Neural progenitor cell (in vitro differentiated cells): ENCODE measurements around the gene STK25. TPM values are rescaled to one million over a fixed set of nuclear protein-coding genes. Genes with fewer than 3 reads are reported as not detected.
"Not testable (repeated sequence)": the region's sequence is repeated elsewhere in the genome, so short reads cannot be mapped to it uniquely, and the experiment has no call there.

Experiments used
- DNase-seq: peaks from one replicate; pipeline ENCODE4 v3.0.0-alpha.2; 2016; ENCODE audit warnings: low spot score
- H2AFZ ChIP-seq: fragments of 200-600 bp; sonication (generic); replicated peaks from 2 replicates; pipeline ENCODE4 v1.6.1; 2016; ENCODE audit warnings: antibody characterized with exemption
- H3F3A ChIP-seq: fragments of 200-600 bp; sonication (generic); 2 replicates; pipeline ENCODE4 v1.6.1; 2016; ENCODE audit warnings: antibody characterized with exemption, low read depth
- H3K27ac ChIP-seq: fragments of 200-600 bp; sonication (generic); 2 replicates; pipeline ENCODE4 v1.5.1; 2016; ENCODE audit warnings: mild to moderate bottlenecking
- H3K27me3 ChIP-seq: fragments of 200-600 bp; sonication (generic); 2 replicates; pipeline ENCODE4 v1.6.1; 2016; ENCODE audit warnings: mild to moderate bottlenecking, moderate library complexity
- H3K36me3 ChIP-seq: fragments of 200-600 bp; sonication (generic); 2 replicates; pipeline ENCODE4 v1.5.1; 2016
- H3K4me1 ChIP-seq: fragments of 200-600 bp; sonication (generic); 2 replicates; pipeline ENCODE4 v1.6.1; 2016; ENCODE audit warnings: mixed run types
- H3K4me2 ChIP-seq: fragments of 200-600 bp; sonication (generic); 2 replicates; pipeline ENCODE4 v1.6.1; 2016
- H3K4me3 ChIP-seq: fragments of 200-600 bp; sonication (generic); 2 replicates; pipeline ENCODE4 v1.5.1; 2016
- H3K79me2 ChIP-seq: fragments of 200-600 bp; sonication (generic); 2 replicates; pipeline ENCODE4 v1.6.1; 2016; ENCODE audit warnings: low read depth
- H3K9ac ChIP-seq: fragments of 200-600 bp; sonication (generic); 2 replicates; pipeline ENCODE4 v1.6.1; 2016
- H3K9me3 ChIP-seq: fragments of 200-600 bp; sonication (generic); 2 replicates; pipeline ENCODE4 v1.5.1; 2016; ENCODE audit warnings: low read depth
- H4K20me1 ChIP-seq: fragments of 200-600 bp; sonication (generic); 2 replicates; pipeline ENCODE4 v1.6.1; 2016; ENCODE audit warnings: low read depth
- H3K27ac Mint-ChIP-seq: 3 replicates; pipeline ENCODE4 v1.8.0; 2021; ENCODE audit warnings: mixed read lengths
- H3K27me3 Mint-ChIP-seq: 2 replicates; pipeline ENCODE4 v1.8.0; 2022; ENCODE audit warnings: low read depth, mild to moderate bottlenecking, inconsistent platforms, moderate library complexity, mixed read lengths; ENCODE audit not compliant: insufficient read depth
- H3K36me3 Mint-ChIP-seq: 3 replicates; pipeline ENCODE4 v1.8.0; 2021; ENCODE audit warnings: mixed read lengths
- H3K4me1 Mint-ChIP-seq: 3 replicates; pipeline ENCODE4 v1.8.0; 2021; ENCODE audit warnings: mixed read lengths
- H3K4me3 Mint-ChIP-seq: 3 replicates; pipeline ENCODE4 v1.8.0; 2021; ENCODE audit warnings: mild to moderate bottlenecking, moderate library complexity, mixed read lengths
- H3K9me3 Mint-ChIP-seq: 3 replicates; pipeline ENCODE4 v1.8.0; 2020; ENCODE audit warnings: mixed read lengths
- CTCF ChIP-seq: fragments of 200-600 bp; sonication (generic); IDR thresholded peaks from 2 replicates; pipeline ENCODE4 v1.5.1; 2017; ENCODE audit warnings: antibody characterized with exemption, mild to moderate bottlenecking
- EZH2 ChIP-seq: fragments of 200-600 bp; sonication (generic); IDR thresholded peaks from 2 replicates; pipeline ENCODE4 v1.6.1; 2017; ENCODE audit warnings: antibody characterized with exemption, mild to moderate bottlenecking, moderate library complexity
- EZH2phosphoT487 ChIP-seq: fragments of 200-600 bp; sonication (generic); IDR thresholded peaks from 2 replicates; pipeline ENCODE4 v1.6.1; 2017; ENCODE audit warnings: antibody characterized with exemption
- total RNA-seq: library from RNA; depleted of rRNA; stranded (reverse); fragments of >200 nt; gene quantifications from 2 replicates; pipeline ENCODE4 v1.2.3, GENCODE V29; 2015; ENCODE audit warnings: low replicate concordance

The STK25 gene
- total RNA-seq, 1 donor from 2014 or later = 164 TPM

- TF ChIP-seq EZH2 = no peak
- H3K27me3 ChIP-seq = no peaks in the 10 kb centered on the region
- peak overlapping the region; percentile 60 for H3K27ac Mint-ChIP-seq
- no peak for DNase-seq
- no peaks in the 10 kb centered on the region for H3K9me3 ChIP-seq
- no peak overlapping the region for H3K4me2 ChIP-seq
- H3K9ac ChIP-seq = no peak overlapping the region
- no peak overlapping the region for H2AFZ ChIP-seq
- no peaks in the 10 kb centered on the region for H3K4me1 ChIP-seq
- H3K36me3 ChIP-seq = no peaks in the 10 kb centered on the region
- no peaks in the 10 kb centered on the region for H3K36me3 Mint-ChIP-seq
- no peaks in the 10 kb centered on the region for H3F3A ChIP-seq
- no peaks in the 10 kb centered on the region for H3K27me3 Mint-ChIP-seq
- H4K20me1 ChIP-seq = no peaks in the 10 kb centered on the region
- H3K4me1 Mint-ChIP-seq = no peaks in the 10 kb centered on the region
- H3K79me2 ChIP-seq = no peaks in the 10 kb centered on the region
- no peak overlapping the region for H3K4me3 Mint-ChIP-seq
- no peak overlapping the region for H3K4me3 ChIP-seq
- no peak overlapping the region for H3K27ac ChIP-seq
- no peaks in the 10 kb centered on the region for H3K9me3 Mint-ChIP-seq
Measured at GRCh38 chr2:241456546-241456945, 51.8 kb downstream of the STK25 start.

GRCh38 chr2:241454837-241455485 is 53.4 kb downstream of the STK25 start:
- Mint-ChIP-seq H3K4me3 (no peak overlapping the region), H3K36me3 (no peaks in the 10 kb centered on the region), H3K27me3 (no peaks in the 10 kb centered on the region), H3K9me3 (no peaks in the 10 kb centered on the region), H3K27ac (no peak overlapping the region), H3K4me1 (no peaks in the 10 kb centered on the region)
- Histone ChIP-seq H3F3A (no peaks in the 10 kb centered on the region), H3K9me3 (no peaks in the 10 kb centered on the region), H3K4me2 (no peak overlapping the region), H3K27ac (no peak overlapping the region), H3K27me3 (no peaks in the 10 kb centered on the region), H4K20me1 (no peaks in the 10 kb centered on the region), H3K4me3 (no peak overlapping the region), H2AFZ (no peak overlapping the region), H3K4me1 (no peaks in the 10 kb centered on the region), H3K79me2 (no peaks in the 10 kb centered on the region), H3K36me3 (no peaks in the 10 kb centered on the region), H3K9ac (no peak overlapping the region)
- no peak for TF ChIP-seq CTCF
- no peak for TF ChIP-seq EZH2phosphoT487
- TF ChIP-seq EZH2 = no peak
- DNase-seq = no peak

GRCh38 chr2:241453919-241454318 is 54.5 kb downstream of the STK25 start:
- H3K4me1 Mint-ChIP-seq, H3K9me3 ChIP-seq, H4K20me1 ChIP-seq, H3K27ac Mint-ChIP-seq, H3K27me3 Mint-ChIP-seq, H3K36me3 Mint-ChIP-seq, H3K27ac ChIP-seq, H3K4me3 Mint-ChIP-seq, H3K79me2 ChIP-seq, H3F3A ChIP-seq, H3K4me1 ChIP-seq, H3K4me2 ChIP-seq, H3K36me3 ChIP-seq, H3K9me3 Mint-ChIP-seq, H3K4me3 ChIP-seq, DNase-seq, H3K27me3 ChIP-seq, H2AFZ ChIP-seq, H3K9ac ChIP-seq: not testable (repeated sequence)

- Histone ChIP-seq H3K36me3 (no peaks in the 10 kb centered on the region), H4K20me1 (no peaks in the 10 kb centered on the region), H3F3A (no peaks in the 10 kb centered on the region), H3K27ac (no peak overlapping the region), H3K4me1 (no peaks in the 10 kb centered on the region), H3K79me2 (no peaks in the 10 kb centered on the region), H3K9ac (no peak overlapping the region), H3K4me3 (no peak overlapping the region), H3K27me3 (no peaks in the 10 kb centered on the region), H3K9me3 (no peaks in the 10 kb centered on the region), H2AFZ (no peak overlapping the region), H3K4me2 (no peak overlapping the region)
- Mint-ChIP-seq H3K9me3 (no peaks in the 10 kb centered on the region), H3K27ac (no peak overlapping the region), H3K27me3 (no peaks in the 10 kb centered on the region), H3K36me3 (no peaks in the 10 kb centered on the region), H3K4me1 (no peaks in the 10 kb centered on the region), H3K4me3 (no peak overlapping the region)
- TF ChIP-seq EZH2phosphoT487 (no peak), CTCF (no peak), EZH2 (no peak)
- DNase-seq = no peak
Measured at GRCh38 chr2:241451840-241452506, 56.4 kb downstream of the STK25 start.

GRCh38 chr2:241450092-241450491 is 58.3 kb downstream of the STK25 start:
- H3K36me3 ChIP-seq, H3K36me3 Mint-ChIP-seq, H3K4me1 Mint-ChIP-seq, H2AFZ ChIP-seq, H3K79me2 ChIP-seq, H3K9me3 Mint-ChIP-seq, H3F3A ChIP-seq, H3K4me3 Mint-ChIP-seq, H3K9me3 ChIP-seq, H3K27me3 ChIP-seq, H3K4me1 ChIP-seq, H3K27ac ChIP-seq, DNase-seq, H3K27me3 Mint-ChIP-seq, H3K27ac Mint-ChIP-seq, H3K9ac ChIP-seq, H3K4me3 ChIP-seq, H4K20me1 ChIP-seq, H3K4me2 ChIP-seq: not testable (repeated sequence)
